ENCODE measurements around the gene WIZ.

The WIZ gene

DNA sequence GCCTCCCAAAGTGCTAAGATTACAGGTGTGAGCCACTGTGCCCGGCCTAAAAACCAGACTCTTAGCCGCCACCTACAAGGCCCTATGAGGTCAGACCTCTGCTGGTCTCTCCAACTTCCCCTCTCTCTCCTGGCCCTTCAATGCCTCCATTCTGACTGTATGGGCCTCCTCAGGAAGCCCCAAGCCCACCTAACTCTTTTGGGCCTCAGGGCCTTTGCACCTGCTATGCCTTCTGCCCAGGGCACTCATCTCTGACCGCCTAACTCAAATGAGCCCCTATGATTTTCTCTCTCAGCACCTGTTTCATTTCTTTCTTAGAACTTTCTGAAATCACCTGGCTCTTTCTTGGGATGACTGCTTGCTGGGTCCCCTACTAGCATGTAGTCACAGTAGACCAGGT lies 6.4 kb downstream of the WIZ start:
- no peak for DNase-seq

DNA sequence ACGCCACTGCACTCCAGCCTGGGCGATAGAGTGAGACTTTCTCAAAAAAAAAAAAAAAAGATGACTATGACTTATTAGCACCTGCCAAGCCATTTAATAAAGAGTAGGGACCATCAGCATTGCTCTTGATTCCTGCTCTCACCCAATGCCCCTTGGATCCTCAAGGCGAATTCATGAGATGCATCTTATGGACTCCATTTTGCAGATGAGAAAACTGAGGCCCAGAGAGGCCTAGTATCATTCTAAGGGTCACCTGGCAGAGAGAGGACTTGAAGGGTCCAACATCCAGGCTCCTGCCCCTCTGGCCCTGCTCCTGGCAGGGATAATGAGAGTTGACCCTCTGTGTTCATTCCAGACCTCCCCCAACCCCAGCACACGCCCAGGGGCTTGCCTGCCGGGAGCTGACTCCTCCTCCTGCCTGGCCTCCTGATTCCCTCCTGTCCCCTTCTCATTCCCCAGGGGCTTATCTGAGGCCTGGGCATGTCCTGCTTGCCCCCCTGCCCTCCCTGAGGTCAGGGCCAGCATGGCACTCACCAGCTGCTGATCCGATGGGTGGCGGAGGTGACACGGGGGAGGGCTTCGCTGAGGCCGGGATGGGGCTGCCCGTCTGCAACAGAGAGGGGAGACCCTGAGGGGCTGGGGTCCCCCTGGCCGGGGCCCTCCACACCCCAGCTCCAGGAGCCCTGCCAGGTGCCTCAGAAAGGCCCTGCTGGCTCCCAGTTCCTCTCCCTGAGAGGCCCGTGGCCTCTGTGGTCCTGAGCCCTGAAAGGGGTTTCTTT lies 7.4 kb downstream of the WIZ start:
- no peak for DNase-seq

DNA sequence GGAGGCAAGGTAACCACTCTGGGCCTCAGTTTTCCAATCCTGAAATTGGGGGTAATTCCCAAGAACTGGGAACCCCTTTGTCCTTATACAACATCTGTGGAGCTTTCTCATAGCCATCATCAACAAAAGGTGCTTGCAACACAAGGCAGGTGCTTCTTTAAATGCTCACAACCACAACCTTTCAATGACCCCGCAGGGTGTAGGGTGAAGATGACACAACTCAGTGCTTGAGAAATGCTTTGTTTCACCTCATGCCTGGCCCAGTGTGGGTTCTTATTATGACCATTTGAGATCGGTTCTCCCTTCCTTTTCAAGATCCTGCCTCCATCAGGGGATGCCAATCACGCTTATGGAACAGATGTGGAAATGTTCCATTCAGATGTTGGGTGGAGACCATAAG lies 8.4 kb downstream of the WIZ start:
- no peak for DNase-seq

GRCh38 chr19:15439821-15440641 lies 9.7 kb downstream of the WIZ start:
- DNase-seq, result no peak

- DNase-seq, result peak; percentile 37
Observed at GRCh38 chr19:15439078-15439799, 10.5 kb downstream of the WIZ start.

GRCh38 chr19:15438577-15438976 lies 11.2 kb downstream of the WIZ start:
- no peak for DNase-seq

GRCh38 chr19:15438124-15438496 lies 11.6 kb downstream of the WIZ start:
- no peak for DNase-seq

- no peak for DNase-seq
Observed at GRCh38 chr19:15437355-15438123, 12.2 kb downstream of the WIZ start.

DNA sequence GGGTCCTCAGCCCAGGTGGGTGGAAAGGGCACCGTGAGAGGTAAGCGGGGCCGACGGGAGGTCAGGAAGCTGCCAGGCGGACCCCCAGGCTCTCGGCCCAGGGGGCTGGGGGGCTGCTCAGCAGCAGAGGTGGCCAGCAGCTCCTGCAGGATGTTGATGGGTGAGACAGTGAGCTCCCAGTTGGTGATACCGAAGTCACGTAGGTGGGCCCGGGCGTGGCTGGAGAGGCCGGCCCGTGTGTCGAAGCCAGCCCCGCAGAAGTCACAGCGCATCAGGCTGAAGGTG lies 13.0 kb downstream of the WIZ start:
- DNase-seq, result no peak

- DNase-seq, result no peak
Observed at GRCh38 chr19:15436012-15436825, 13.5 kb downstream of the WIZ start.

- no peak for DNase-seq
Observed at GRCh38 chr19:15433519-15434069, 16.2 kb downstream of the WIZ start.

DNA sequence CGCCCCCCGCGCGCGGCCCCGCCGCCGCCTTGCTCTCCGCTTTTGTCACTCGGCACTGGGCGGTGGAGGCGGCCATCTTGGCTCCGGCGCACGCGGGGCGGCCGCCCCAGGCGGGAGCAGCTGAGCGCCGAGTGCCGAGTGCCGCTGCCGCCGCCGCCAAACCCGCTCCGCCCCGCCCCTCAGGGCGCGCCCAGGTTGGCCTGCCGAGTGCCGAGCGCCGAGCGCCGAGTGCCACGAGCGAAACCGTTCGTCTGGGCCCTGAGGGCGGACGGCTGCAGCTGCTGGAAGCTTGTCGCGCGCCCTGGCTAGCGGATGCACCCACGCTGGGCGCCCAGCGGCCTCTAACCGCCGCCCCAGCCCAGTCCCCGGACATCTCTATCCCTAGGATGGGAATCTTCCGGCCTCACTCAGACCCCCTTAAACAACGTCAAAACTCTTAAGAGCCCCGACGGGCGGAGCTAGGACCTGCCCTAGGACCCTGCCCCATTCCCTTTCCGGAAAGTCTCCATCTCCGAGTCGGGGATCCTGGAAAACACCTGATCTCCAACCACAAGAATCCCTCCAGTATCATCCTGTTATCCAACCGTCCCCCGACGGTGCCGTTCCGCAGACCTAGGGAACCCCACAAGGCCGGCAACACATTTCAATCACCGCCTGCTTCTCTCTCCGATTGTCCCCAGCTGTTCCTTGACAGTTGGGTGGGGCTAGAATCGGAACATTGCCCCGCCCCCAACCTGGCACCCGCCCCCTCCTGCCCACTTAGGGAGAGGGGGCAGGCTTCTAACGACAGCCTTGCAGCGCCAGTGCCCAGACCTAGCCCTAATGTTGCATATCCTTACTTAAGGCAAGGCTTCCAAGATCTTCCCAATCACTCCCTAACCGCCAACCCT lies 16.9 kb downstream of the WIZ start:
- DNase-seq, result peak; percentile 99

DNA sequence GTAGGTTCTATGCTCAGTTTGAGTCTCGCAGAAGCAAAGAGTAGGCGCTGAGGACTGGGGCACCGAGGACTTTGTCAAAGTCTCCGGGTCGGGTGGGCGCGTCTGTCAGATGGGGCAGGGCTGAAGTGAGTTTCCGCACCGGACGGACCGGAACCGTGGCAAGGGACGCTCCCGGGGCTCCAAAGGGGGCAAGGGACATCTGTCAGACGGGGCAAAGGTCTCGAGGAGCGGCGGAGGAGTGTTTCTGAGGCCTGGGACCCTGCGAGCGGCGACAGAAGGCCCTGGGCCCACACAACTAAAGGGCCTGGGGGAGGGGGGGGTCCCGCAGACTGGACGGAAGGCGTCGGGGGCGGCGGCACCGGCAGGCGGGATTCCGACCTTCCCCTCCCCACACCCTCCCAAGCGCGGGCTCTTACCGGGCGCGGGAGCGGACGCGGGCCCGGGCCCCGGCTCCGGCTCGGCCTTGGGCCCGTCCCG lies 17.7 kb downstream of the WIZ start:
- peak; percentile 44 for DNase-seq

DNA sequence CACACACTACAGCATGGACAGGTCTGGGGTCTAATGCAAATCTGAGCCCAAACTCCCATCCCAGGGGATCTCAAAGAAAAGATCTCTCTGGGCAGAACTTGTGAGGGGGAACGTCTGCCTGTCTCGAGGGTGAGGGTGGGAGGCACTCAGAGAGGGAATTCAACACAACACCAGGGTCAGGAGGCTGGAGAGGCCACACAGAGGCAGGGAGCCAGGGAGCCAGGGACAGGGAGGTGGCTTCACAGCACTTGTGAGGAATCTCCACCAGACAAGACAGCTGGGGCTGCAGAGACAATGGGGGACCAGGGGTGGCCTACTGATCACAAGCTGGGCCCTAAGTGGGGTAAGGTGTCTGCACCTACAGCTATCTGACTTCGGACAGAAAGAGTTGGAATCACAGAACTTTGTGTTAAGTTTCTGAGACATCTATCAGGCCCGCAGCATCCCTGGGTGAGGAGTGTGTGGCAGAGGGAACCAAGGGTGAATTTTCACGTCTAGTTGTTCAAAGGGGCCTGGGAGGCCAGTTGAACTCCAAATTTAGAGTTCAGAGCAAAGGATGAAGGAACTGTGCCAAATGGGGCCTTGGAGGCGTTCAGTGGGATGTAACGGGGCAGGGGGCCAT lies 18.2 kb downstream of the WIZ start:
- no peak for DNase-seq

- DNase-seq, result no peak
Observed at GRCh38 chr19:15430526-15431120, 19.1 kb downstream of the WIZ start.

DNA sequence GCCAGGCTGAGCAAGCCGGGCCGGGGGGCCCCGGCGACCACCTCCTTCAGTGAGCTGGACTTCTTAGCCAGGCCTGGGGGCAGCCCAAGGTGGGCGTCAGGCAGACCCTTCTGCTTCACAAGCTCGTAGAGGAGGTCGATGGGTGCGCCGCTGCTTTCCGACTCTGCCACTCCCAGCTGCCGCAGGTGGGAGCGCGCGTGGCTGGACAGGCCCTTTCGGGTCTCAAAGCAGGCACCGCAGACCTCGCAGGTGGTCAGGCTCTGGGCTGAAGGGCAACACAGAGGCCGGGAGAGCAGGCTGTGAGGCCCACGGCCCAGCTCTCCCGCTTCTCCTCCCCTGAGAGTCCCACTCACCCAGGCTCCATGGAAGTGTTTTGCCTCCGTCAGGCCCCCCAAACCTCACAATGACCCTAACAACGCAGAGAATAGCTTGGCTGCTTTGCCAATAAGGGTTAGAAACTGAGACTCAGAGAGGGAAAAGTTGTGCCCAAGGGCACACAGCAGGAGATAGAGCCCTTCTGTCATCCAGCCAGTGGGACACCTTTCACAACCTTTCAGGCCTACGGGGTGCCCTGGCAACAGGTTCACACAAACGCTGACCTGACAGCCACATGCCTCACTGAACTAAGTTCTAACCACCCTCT lies 19.8 kb downstream of the WIZ start:
- no peak for DNase-seq

DNA sequence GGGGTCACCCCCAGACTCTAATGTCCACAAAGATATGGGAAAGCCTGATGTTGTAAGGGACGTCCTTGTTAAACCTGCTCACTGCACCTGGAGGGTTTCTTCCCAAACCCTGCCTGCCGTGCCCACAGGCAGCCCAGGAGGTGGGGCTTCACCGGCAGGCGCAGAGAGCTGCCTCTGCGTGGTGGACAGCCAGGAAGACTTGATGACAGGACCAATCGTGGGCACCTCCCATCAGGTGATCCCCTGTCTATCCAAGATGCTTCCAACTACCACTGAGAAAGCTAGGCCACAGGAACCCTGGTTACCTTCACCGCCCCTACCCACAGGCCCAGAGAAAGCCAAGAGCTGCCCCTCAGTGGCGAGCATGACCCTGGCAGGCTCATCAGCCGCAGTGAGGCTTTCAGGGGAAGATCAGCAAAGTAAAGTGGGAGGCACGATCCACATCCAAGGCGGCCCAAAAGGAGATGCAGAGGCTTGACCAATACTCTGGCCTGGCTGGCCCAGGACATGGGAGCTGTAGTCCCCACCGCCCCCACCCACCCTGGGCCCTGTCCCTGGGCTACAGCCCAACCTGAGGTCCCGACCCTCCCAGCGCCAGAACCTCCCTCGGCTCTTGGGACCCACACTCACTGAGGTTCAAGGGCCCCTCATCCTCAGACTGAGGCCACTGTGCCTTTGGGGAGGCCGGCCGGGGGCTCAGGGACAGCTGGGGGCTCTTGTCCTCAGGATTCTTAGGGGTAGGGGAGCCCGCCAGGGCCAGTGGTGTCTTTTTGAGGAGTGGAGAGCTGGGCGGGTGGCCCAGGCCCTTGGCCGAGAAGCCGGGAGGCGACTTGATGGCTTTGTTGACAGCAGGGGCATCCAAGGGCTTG lies 20.6 kb downstream of the WIZ start:
- no peak for DNase-seq

GRCh38 chr19:15427991-15428471 lies 21.7 kb downstream of the WIZ start:
- no peak for DNase-seq

Measured in OCI-M1 (cell line).